Thyroid gland (tissue), 4 donors: ENCODE data around the gene GALNTL6. TPM values are rescaled to one million over a fixed set of nuclear protein-coding genes. Genes with fewer than 3 reads are reported as not detected.

Source experiments
- DNase-seq, 2 donors: peaks; one replicate each; pipeline ENCODE4 v3.0.0-alpha.2; 2019
- H3K27ac ChIP-seq, 3 donors: fragments of 200-600 bp; sonication (generic); 1 replicate in 2 of 3; 2 replicates in 1 of 3; pipeline ENCODE4 v1.5.1; 2016 to 2019; ENCODE audit warnings: mild to moderate bottlenecking in 1 of 3, moderate library complexity in 1 of 3
- H3K27me3 ChIP-seq: fragments of 200-600 bp; sonication (generic); one replicate; pipeline ENCODE4 v1.5.1; 2019
- H3K36me3 ChIP-seq, 2 donors: fragments of 200-600 bp; sonication (generic); one replicate each; pipeline ENCODE4 v1.5.1; 2016 to 2019
- H3K4me1 ChIP-seq, 2 donors: fragments of 200-600 bp; sonication (generic); one replicate each; pipeline ENCODE4 v1.5.1; 2017 to 2019
- H3K4me3 ChIP-seq, 3 donors: fragments of 200-600 bp; sonication (generic); replicated peaks in 1 of 3; 1 replicate in 2 of 3; 2 replicates in 1 of 3; pipeline ENCODE4 v1.5.1; 2016; ENCODE audit warnings: mild to moderate bottlenecking in 1 of 3
- H3K9me3 ChIP-seq: fragments of 200-600 bp; sonication (generic); one replicate; pipeline ENCODE4 v1.5.1; 2017
- POLR2A ChIP-seq, 2 donors: fragments of 450-650 bp; IDR thresholded peaks; one replicate each; pipeline ENCODE4 v1.6.1; 2017; ENCODE audit warnings: antibody characterized with exemption in 2 of 2, mild to moderate bottlenecking in 2 of 2, moderate library complexity in 1 of 2
- WGBS, 2 donors: methylation state at CpG; one replicate each; pipeline ENCODE4 v1.1.5; 2017; 5-methylcytosine and 5-hydroxymethylcytosine counted together
- intact Hi-C: fragments of 100-400 bp; cut with DNase I; formaldehyde crosslinking; loops from one replicate; pipeline ENCODE4 v1.15.1; 2023
- total RNA-seq, 4 donors: library from RNA; depleted of rRNA; stranded (reverse); fragments of >200 nt; gene quantifications; one replicate each; pipeline ENCODE4 v1.2.3, GENCODE V29; 2016
- TF ChIP-seq, protein P1 (sequence below), 6 experiments: fragments of 200-600 bp in 3 of 6; fragments of 450-650 bp in 3 of 6; sonication (generic) in 3 of 6; IDR thresholded peaks; one replicate each; pipeline ENCODE4 v1.5.1; 2016 to 2019; ENCODE audit warnings: antibody characterized with exemption in 6 of 6, mild to moderate bottlenecking in 2 of 6, inconsistent platforms in 1 of 6, moderate library complexity in 1 of 6

Gene GALNTL6
- total RNA-seq, 4 donors from 2014 or later: not detected

DNA sequence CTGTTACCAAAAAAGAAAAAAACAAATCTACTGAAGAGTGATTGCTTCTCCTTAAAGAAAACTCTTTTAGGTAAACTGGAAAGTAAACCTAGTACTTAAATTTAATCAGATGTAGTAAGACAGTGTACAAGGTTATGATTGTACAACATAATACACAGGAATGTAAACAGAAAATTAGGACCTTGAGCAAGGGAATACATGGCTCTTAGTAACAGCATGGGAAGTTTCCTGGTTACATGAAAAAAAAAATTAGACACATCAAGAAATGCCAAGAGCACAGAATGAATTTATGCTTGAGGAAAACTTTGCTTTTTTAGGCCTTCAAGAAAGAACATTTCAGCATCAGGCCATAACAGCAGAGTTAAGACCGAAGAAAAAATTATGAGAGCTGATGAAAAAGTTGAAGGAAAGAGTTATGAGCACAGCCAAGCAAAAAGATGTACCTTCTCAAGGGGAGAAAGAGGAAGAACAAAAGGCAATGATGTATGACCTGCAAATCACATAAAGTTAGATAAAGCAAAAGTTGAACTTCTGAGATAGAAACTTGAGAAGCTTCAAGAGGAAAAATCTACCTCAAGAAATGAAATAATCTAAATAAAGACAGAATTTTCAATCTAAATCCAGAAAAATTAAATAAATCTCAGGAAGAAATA is 311.6 kb downstream of the GALNTL6 start:
- intact Hi-C loops: no loop called here
- H3K9me3 ChIP-seq: no peaks in the 10 kb centered on the region
- 78 to 85% methylated on average over 1 of the region's 1 CpG for WGBS, 2 donors
- no peaks in the 10 kb centered on the region for H3K27me3 ChIP-seq
- no peak overlapping the region for H3K27ac ChIP-seq
- DNase-seq: no peak
- H3K4me3 ChIP-seq: no peak overlapping the region
- H3K4me1 ChIP-seq: no peaks in the 10 kb centered on the region
- no peak for TF ChIP-seq POLR2A (IDR thresholded peaks at IDR 0.05)
- TF ChIP-seq, protein P1, sequence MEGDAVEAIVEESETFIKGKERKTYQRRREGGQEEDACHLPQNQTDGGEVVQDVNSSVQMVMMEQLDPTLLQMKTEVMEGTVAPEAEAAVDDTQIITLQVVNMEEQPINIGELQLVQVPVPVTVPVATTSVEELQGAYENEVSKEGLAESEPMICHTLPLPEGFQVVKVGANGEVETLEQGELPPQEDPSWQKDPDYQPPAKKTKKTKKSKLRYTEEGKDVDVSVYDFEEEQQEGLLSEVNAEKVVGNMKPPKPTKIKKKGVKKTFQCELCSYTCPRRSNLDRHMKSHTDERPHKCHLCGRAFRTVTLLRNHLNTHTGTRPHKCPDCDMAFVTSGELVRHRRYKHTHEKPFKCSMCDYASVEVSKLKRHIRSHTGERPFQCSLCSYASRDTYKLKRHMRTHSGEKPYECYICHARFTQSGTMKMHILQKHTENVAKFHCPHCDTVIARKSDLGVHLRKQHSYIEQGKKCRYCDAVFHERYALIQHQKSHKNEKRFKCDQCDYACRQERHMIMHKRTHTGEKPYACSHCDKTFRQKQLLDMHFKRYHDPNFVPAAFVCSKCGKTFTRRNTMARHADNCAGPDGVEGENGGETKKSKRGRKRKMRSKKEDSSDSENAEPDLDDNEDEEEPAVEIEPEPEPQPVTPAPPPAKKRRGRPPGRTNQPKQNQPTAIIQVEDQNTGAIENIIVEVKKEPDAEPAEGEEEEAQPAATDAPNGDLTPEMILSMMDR (IDR thresholded peaks at IDR 0.05): no peak
- no peaks in the 10 kb centered on the region for H3K36me3 ChIP-seq

DNA sequence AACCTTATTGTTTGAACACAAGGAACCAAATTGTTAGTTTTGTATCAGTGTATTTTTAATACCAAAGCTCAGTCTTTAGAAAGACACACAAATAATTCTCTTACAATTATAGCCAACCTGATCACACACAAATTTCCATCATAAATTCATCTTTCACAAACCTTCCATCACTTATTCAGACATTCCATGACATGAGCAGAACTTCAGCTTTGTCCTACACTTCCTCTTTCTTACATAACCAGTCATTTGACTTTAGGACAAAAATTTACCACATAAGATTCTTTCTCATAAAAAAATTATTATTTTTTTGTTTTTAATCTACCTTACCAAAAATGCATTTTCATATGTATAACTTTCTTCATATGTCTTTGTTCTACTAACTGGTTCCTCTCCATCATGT is 312.2 kb downstream of the GALNTL6 start:
- Histone ChIP-seq H3K4me1 (no peaks in the 10 kb centered on the region), H3K9me3 (no peaks in the 10 kb centered on the region), H3K27ac (no peak overlapping the region), H3K4me3 (no peak overlapping the region), H3K27me3 (no peaks in the 10 kb centered on the region), H3K36me3 (no peaks in the 10 kb centered on the region)
- DNase-seq: no peak
- no peak for TF ChIP-seq POLR2A (IDR thresholded peaks at IDR 0.05)
- TF ChIP-seq, protein P1 (IDR thresholded peaks at IDR 0.05): no peak
- intact Hi-C loops: no loop called here

DNA sequence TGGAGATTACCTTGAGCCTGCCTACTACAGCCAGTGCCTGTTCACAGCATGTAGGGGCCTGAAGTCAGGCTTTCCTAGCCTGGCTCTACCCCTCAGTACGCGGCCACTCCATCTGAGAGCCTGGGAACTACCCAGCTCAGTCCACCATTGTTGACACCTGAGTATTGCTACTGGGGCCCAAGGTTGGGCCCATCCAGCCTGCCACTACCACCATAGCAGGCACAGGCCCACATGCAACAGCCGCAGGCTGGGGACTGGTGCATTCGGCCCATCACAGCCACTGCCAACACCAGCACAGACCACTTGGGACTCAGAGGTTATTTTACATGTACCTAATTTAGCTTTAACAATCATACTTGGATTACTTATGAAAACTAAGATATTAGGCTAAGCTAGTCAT is 314.0 kb downstream of the GALNTL6 start:
- Histone ChIP-seq H3K27ac (no peak overlapping the region), H3K36me3 (no peaks in the 10 kb centered on the region), H3K9me3 (no peaks in the 10 kb centered on the region), H3K27me3 (no peaks in the 10 kb centered on the region), H3K4me1 (no peaks in the 10 kb centered on the region), H3K4me3 (no peak overlapping the region)
- intact Hi-C loops: no loop called here
- WGBS, 2 donors: 98 to 100% methylated on average over 4 of the region's 4 CpGs
- no peak for DNase-seq
- no peak for TF ChIP-seq POLR2A (IDR thresholded peaks at IDR 0.05)
- TF ChIP-seq, protein P1 (IDR thresholded peaks at IDR 0.05): no peak

DNA sequence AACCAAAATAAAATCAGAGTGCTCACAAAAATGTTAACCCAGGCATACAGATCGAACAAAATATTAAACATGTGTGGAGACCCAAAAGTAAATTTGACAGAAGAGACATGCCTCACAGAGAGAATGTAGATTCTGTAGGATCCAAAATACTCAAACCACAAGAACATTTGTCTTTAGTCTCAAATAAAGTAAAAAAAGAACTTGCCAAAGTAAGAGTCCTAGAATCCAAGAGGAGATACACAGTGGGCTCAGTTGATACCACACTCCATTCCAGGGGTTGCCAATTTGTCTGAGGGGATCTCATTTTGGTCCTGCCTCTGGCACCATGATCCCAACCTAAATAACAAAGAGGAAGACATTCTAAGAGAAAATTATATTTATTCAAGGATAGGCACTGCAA is 316.4 kb downstream of the GALNTL6 start:
- H3K4me3 ChIP-seq: no peak overlapping the region
- DNase-seq: no peak
- no peaks in the 10 kb centered on the region for H3K36me3 ChIP-seq
- WGBS, 2 donors: 75 to 84% methylated on average over 1 of the region's 1 CpG
- no peaks in the 10 kb centered on the region for H3K9me3 ChIP-seq
- no peaks in the 10 kb centered on the region for H3K27me3 ChIP-seq
- no peak for TF ChIP-seq POLR2A (IDR thresholded peaks at IDR 0.05)
- TF ChIP-seq, protein P1 (IDR thresholded peaks at IDR 0.05): no peak
- intact Hi-C loops: no loop called here
- H3K4me1 ChIP-seq: no peaks in the 10 kb centered on the region
- H3K27ac ChIP-seq: no peak overlapping the region

DNA sequence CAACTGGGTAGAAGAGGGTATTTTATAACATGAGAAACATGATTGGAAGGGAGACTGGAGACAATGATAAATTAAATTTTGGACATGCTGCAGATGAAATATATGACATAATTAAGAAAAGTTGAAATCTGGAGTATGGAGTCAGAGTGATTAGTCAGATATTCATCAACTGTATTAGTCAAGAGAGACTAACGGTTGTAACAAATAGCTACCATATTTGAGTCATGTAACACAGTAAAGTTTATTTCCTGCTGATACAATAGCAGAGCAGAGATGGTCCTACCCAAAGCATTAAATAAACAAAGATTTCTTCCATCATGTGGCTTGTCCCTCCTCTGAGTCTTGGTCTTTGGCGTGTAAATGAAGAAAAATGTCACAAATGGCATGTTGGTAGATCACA is 321.3 kb downstream of the GALNTL6 start:
- 90% methylated on average over 2 of the region's 2 CpGs for WGBS, 2 donors
- TF ChIP-seq, protein P1 (IDR thresholded peaks at IDR 0.05): no peak
- no peak for TF ChIP-seq POLR2A (IDR thresholded peaks at IDR 0.05)

More for the DNA sequence above, 321.3 kb downstream of the GALNTL6 start:
- Histone ChIP-seq H3K36me3 (no peaks in the 10 kb centered on the region), H3K27me3 (no peaks in the 10 kb centered on the region), H3K9me3 (no peaks in the 10 kb centered on the region), H3K4me3 (no peak overlapping the region), H3K27ac (no peak overlapping the region), H3K4me1 (no peaks in the 10 kb centered on the region)
- no peak for DNase-seq
- intact Hi-C loops: no loop called here
